Measurements from ENCODE around the gene BAZ2B. TPM values are rescaled to one million over a fixed set of nuclear protein-coding genes. Genes with fewer than 3 reads are reported as not detected.
"Not testable (repeated sequence)": the region's sequence is repeated elsewhere in the genome, so short reads cannot be mapped to it uniquely, and the experiment has no call there.

The BAZ2B gene
- total RNA-seq, 1 donor from 2014 or later: 37.4 TPM

GRCh38 chr2:159362094-159362493, 254.3 kb downstream of the BAZ2B start:
- FAIRE-seq: no peak

GRCh38 chr2:159361603-159362002, 254.7 kb downstream of the BAZ2B start:
- not testable (repeated sequence) for FAIRE-seq; H3K4me3 ChIP-seq (ENCODE audit: low read depth, low read length); H3K27me3 ChIP-seq (ENCODE audit: control insufficient read depth, insufficient read depth, low read length); H3K36me3 ChIP-seq (ENCODE audit: control insufficient read depth, insufficient read depth, low read length); DNase-seq (ENCODE audit: low read depth)

More at GRCh38 chr2:159362094-159362493, 254.3 kb downstream of the BAZ2B start:
- Histone ChIP-seq H3K4me3 (ENCODE audit: low read depth, low read length) (no peak overlapping the region), H3K27me3 (ENCODE audit: control insufficient read depth, insufficient read depth, low read length) (no peaks in the 10 kb centered on the region), H3K36me3 (ENCODE audit: control insufficient read depth, insufficient read depth, low read length) (no peaks in the 10 kb centered on the region)
- TF ChIP-seq CTCF (IDR thresholded peaks at IDR 0.05; ENCODE audit: insufficient read depth, low read length, severe bottlenecking): no peak
- DNase-seq (ENCODE audit: low read depth): no peak

- no peak for TF ChIP-seq CTCF (IDR thresholded peaks at IDR 0.05; ENCODE audit: insufficient read depth, low read length, severe bottlenecking)
- Histone ChIP-seq H3K27me3 (ENCODE audit: control insufficient read depth, insufficient read depth, low read length) (no peaks in the 10 kb centered on the region), H3K4me3 (ENCODE audit: low read depth, low read length) (no peak overlapping the region), H3K36me3 (ENCODE audit: control insufficient read depth, insufficient read depth, low read length) (peaks cover 1% of the 10 kb centered on the region)
- FAIRE-seq: no peak
- no peak for DNase-seq (ENCODE audit: low read depth)
Observed at GRCh38 chr2:159356053-159356554, 260.2 kb downstream of the BAZ2B start.

- H3K36me3 ChIP-seq (ENCODE audit: control insufficient read depth, insufficient read depth, low read length): peaks cover 5% of the 10 kb centered on the region
- no peak overlapping the region for H3K4me3 ChIP-seq (ENCODE audit: low read depth, low read length)
- FAIRE-seq (no peak), DNase-seq (ENCODE audit: low read depth) (no peak)
- TF ChIP-seq CTCF (IDR thresholded peaks at IDR 0.05; ENCODE audit: insufficient read depth, low read length, severe bottlenecking): no peak
- H3K27me3 ChIP-seq (ENCODE audit: control insufficient read depth, insufficient read depth, low read length): no peaks in the 10 kb centered on the region
Observed at GRCh38 chr2:159351977-159352376, 264.4 kb downstream of the BAZ2B start.

GRCh38 chr2:159349674-159350299, 266.6 kb downstream of the BAZ2B start:
- TF ChIP-seq CTCF (IDR thresholded peaks at IDR 0.05; ENCODE audit: insufficient read depth, low read length, severe bottlenecking): no peak
- FAIRE-seq (peak; percentile 96), DNase-seq (ENCODE audit: low read depth) (peak; percentile 17)
- Histone ChIP-seq H3K36me3 (ENCODE audit: control insufficient read depth, insufficient read depth, low read length) (peaks cover 5% of the 10 kb centered on the region), H3K4me3 (ENCODE audit: low read depth, low read length) (no peak overlapping the region), H3K27me3 (ENCODE audit: control insufficient read depth, insufficient read depth, low read length) (no peaks in the 10 kb centered on the region)

GRCh38 chr2:159326569-159327255, 289.6 kb downstream of the BAZ2B start:
- no peaks in the 10 kb centered on the region for H3K27me3 ChIP-seq (ENCODE audit: control insufficient read depth, insufficient read depth, low read length)
- FAIRE-seq: no peak
- peak; percentile 43 for DNase-seq (ENCODE audit: low read depth)
- peaks cover under 1% of the 10 kb centered on the region for H3K36me3 ChIP-seq (ENCODE audit: control insufficient read depth, insufficient read depth, low read length)
- no peak for TF ChIP-seq CTCF (IDR thresholded peaks at IDR 0.05; ENCODE audit: insufficient read depth, low read length, severe bottlenecking)
- no peak overlapping the region for H3K4me3 ChIP-seq (ENCODE audit: low read depth, low read length)

All from bronchial epithelial cell (primary cell).